ENCODE data around the gene ARHGEF7. TPM values are rescaled to one million over a fixed set of nuclear protein-coding genes. Genes with fewer than 3 reads are reported as not detected.

Gene ARHGEF7
- total RNA-seq, 1 experiment from 2014 or later = 17.9 TPM

GRCh38 chr13:111215081-111216047 is 100.3 kb downstream of the ARHGEF7 start:
- no peak for DNase-seq (ENCODE audit: extremely low read depth, low read depth)

- peak; percentile 22 for DNase-seq (ENCODE audit: extremely low read depth, low read depth)
Observed at GRCh38 chr13:111216166-111216960, 101.3 kb downstream of the ARHGEF7 start.

- DNase-seq (ENCODE audit: extremely low read depth, low read depth) = no peak
Observed at GRCh38 chr13:111217641-111218040, 102.5 kb downstream of the ARHGEF7 start.

- DNase-seq (ENCODE audit: extremely low read depth, low read depth) = no peak
Observed at GRCh38 chr13:111219280-111219679, 104.2 kb downstream of the ARHGEF7 start.

- no peak for DNase-seq (ENCODE audit: extremely low read depth, low read depth)
Observed at GRCh38 chr13:111219950-111220349, 104.8 kb downstream of the ARHGEF7 start.

GRCh38 chr13:111225166-111225565 is 110.1 kb downstream of the ARHGEF7 start:
- DNase-seq (ENCODE audit: extremely low read depth, low read depth) = no peak

- no peak for DNase-seq (ENCODE audit: extremely low read depth, low read depth)
Observed at GRCh38 chr13:111225810-111226546, 110.9 kb downstream of the ARHGEF7 start.

- DNase-seq (ENCODE audit: extremely low read depth, low read depth) = no peak
Observed at GRCh38 chr13:111227405-111227804, 112.3 kb downstream of the ARHGEF7 start.

- no peak for DNase-seq (ENCODE audit: extremely low read depth, low read depth)
Observed at GRCh38 chr13:111228262-111229144, 113.4 kb downstream of the ARHGEF7 start.

GRCh38 chr13:111230385-111230930 is 115.3 kb downstream of the ARHGEF7 start:
- no peak for DNase-seq (ENCODE audit: extremely low read depth, low read depth)

- DNase-seq (ENCODE audit: extremely low read depth, low read depth) = no peak
Observed at GRCh38 chr13:111232191-111232590, 117.1 kb downstream of the ARHGEF7 start.

- DNase-seq (ENCODE audit: extremely low read depth, low read depth) = no peak
Observed at GRCh38 chr13:111233080-111233479, 118.0 kb downstream of the ARHGEF7 start.

- DNase-seq (ENCODE audit: extremely low read depth, low read depth) = no peak
Observed at GRCh38 chr13:111239764-111240670, 124.9 kb downstream of the ARHGEF7 start.

- no peak for DNase-seq (ENCODE audit: extremely low read depth, low read depth)
Observed at GRCh38 chr13:111241006-111241755, 126.1 kb downstream of the ARHGEF7 start.

- DNase-seq (ENCODE audit: extremely low read depth, low read depth) = no peak
Observed at GRCh38 chr13:111241862-111242261, 126.8 kb downstream of the ARHGEF7 start.

- DNase-seq (ENCODE audit: extremely low read depth, low read depth) = no peak
Observed at GRCh38 chr13:111242585-111242984, 127.5 kb downstream of the ARHGEF7 start.

GRCh38 chr13:111243981-111244380 is 128.9 kb downstream of the ARHGEF7 start:
- no peak for DNase-seq (ENCODE audit: extremely low read depth, low read depth)
